ENCODE measurements around the gene OLFML2A.
A peak's percentile ranks its signal among the peaks of the same experiment; 100 is the strongest.

OLFML2A gene

GRCh38 chr9:124778575-124779367, 1.8 kb downstream of the OLFML2A start:
- DNase-seq (ENCODE audit: low read depth), result no peak
- H3K4me3 ChIP-seq (ENCODE audit: low read length), result no peak overlapping the region
- no peak for TF ChIP-seq CTCF (conservative IDR thresholded peaks at IDR 0.05; ENCODE audit: low read length)

GRCh38 chr9:124779368-124780059, 2.6 kb downstream of the OLFML2A start:
- TF ChIP-seq CTCF (conservative IDR thresholded peaks at IDR 0.05; ENCODE audit: low read length), result no peak
- peak; percentile 92 for DNase-seq (ENCODE audit: low read depth)
- peak overlapping the region; percentile 22 for H3K4me3 ChIP-seq (ENCODE audit: low read length)

- H3K4me3 ChIP-seq (ENCODE audit: low read length), result no peak overlapping the region; the same call in 1 of the 2 replicates
- no peak for TF ChIP-seq CTCF (conservative IDR thresholded peaks at IDR 0.05; ENCODE audit: low read length)
- DNase-seq (ENCODE audit: low read depth), result no peak
These were observed 3.3 kb downstream of the OLFML2A start for GRCh38 chr9:124780060-124780756.

GRCh38 chr9:124780757-124781151, 3.8 kb downstream of the OLFML2A start:
- DNase-seq (ENCODE audit: low read depth), result no peak

GRCh38 chr9:124781967-124782660, 5.2 kb downstream of the OLFML2A start:
- no peak overlapping the region for H3K4me3 ChIP-seq (ENCODE audit: low read length)
- TF ChIP-seq CTCF (conservative IDR thresholded peaks at IDR 0.05; ENCODE audit: low read length), result no peak
- no peak for DNase-seq (ENCODE audit: low read depth)

More at GRCh38 chr9:124780757-124781151, 3.8 kb downstream of the OLFML2A start:
- TF ChIP-seq CTCF (conservative IDR thresholded peaks at IDR 0.05; ENCODE audit: low read length), result no peak
- H3K4me3 ChIP-seq (ENCODE audit: low read length), result no peak overlapping the region

- H3K4me3 ChIP-seq (ENCODE audit: low read length), result no peak overlapping the region
- no peak for TF ChIP-seq CTCF (conservative IDR thresholded peaks at IDR 0.05; ENCODE audit: low read length)
- no peak for DNase-seq (ENCODE audit: low read depth)
These were observed 6.0 kb downstream of the OLFML2A start for GRCh38 chr9:124782661-124783574.
